ENCODE results near the gene GSDMA.

The GSDMA gene

DNA sequence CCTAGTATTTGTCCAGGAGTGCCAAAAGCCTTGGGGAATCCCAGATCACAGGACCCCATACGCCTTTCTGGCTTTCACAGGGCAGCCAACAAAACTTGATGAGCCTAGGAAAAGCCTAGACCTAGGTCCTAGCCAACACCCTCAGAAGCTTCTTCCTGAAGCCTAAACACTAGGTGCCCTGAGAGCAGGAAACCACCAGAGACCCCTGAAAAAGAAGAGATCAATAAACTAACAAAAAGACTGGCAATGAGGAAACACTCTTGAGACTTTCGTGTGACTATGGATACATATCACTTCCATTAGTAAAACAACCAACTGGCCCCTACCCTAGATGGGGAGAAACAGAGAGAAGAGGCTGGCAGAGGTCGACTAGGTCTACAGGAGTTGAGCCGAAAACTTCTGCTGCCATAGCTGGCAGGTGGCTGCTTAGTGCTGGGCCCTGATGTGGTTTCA is 36.6 kb upstream of the GSDMA start:
- Mint-ChIP-seq H3K27me3 (no peaks in the 10 kb centered on the region), H3K4me3 (peak overlapping the region; percentile 86), H3K36me3 (ENCODE audit: low read depth) (peaks cover 61% of the 10 kb centered on the region), H3K27ac (peak overlapping the region; percentile 93), H3K9me3 (no peaks in the 10 kb centered on the region), H3K4me1 (ENCODE audit: low read depth) (peaks cover 74% of the 10 kb centered on the region)
- DNase-seq: no peak

DNA sequence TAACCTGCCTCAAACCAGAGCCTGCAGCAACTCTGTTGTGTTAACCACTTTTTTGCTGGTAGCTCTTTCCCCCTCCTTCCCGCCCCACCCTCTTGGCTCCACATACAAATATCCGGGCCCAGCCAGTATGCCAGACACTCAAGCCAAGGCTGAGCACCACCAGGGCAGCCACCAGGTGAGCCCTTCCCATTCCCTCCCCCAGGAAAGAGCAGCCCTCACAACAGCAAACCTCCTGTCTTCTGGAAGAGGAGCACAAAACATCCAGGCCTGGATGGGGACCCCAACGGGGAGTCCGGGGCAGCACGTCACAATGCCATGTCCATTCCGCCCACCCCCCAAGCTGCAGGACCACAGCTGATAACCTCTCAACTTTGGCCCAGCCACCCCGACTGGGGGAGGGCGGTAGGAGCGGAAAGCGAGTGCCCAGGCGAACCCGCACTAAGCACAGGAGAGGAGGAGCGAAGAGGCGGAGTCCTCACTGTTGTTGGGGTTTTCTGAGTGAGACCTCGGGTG is 36.2 kb upstream of the GSDMA start:
- peaks cover 56% of the 10 kb centered on the region for H3K36me3 Mint-ChIP-seq (ENCODE audit: low read depth)
- H3K9me3 Mint-ChIP-seq: no peaks in the 10 kb centered on the region
- peak overlapping the region; percentile 93 for H3K27ac Mint-ChIP-seq
- DNase-seq: peak; percentile 71
- H3K4me1 Mint-ChIP-seq (ENCODE audit: low read depth): peaks cover 69% of the 10 kb centered on the region
- H3K4me3 Mint-ChIP-seq: peak overlapping the region; percentile 86
- H3K27me3 Mint-ChIP-seq: no peaks in the 10 kb centered on the region

DNA sequence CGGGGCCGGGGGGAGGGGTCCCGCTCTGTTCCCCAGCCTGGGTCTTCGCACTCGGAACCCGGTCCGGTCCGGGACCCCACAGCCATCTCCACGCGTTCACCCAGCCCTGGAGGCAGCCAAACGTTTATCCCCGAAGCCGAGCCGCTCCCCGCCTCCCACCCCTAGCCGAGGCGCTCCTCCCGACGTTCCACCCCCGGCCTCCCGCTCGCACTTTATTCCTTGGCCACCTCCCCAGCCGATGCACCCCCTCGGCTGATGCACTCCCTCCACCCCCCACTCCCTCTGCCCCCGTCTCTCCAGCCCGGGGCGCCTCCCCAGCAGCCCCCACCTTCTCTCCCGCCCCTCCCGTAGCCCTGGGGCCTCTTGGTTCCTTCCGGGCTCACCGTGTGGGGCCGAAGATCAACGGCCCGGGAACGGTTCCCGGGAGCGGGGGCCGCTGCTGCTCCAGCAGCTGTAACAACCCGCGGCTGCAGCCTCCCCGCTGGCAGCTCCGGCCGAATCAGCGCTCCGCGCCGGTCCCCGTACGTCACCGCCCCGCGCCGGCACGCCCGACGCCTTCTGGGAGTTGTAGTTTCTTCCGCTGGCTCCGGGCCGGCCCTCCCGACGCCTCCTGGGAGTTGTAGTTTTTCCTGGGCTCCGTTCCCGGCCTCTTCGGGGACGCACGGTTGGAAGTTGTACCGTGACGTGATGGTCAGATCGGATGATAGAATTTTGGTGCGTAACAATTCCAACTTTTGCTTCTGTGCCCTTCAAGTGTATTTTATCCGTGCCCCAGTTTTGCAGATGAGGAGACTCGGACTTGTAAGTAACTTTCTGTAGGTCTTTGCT is 35.5 kb upstream of the GSDMA start, which contains the start of the genes LRRC3C and ORMDL3:
LRRC3C (plus strand) TSS at position 632 of the 828 bp plus-strand sequence. CDS start 13,792 bp downstream, outside the sequence.
ORMDL3 (minus strand) TSS at position 501 of the 828 bp plus-strand sequence. CDS start 3,398 bp downstream, outside the sequence.
- Mint-ChIP-seq H3K27ac (peak within 1 kb of the TSS; percentile 93), H3K9me3 (no peaks in the 10 kb centered on the region), H3K36me3 (ENCODE audit: low read depth) (peaks cover 49% of the 10 kb centered on the region), H3K4me3 (peak within 1 kb of the TSS; percentile 86), H3K27me3 (no peaks in the 10 kb centered on the region), H3K4me1 (ENCODE audit: low read depth) (peaks cover 63% of the 10 kb centered on the region)
- peak; percentile 96 for DNase-seq

DNA sequence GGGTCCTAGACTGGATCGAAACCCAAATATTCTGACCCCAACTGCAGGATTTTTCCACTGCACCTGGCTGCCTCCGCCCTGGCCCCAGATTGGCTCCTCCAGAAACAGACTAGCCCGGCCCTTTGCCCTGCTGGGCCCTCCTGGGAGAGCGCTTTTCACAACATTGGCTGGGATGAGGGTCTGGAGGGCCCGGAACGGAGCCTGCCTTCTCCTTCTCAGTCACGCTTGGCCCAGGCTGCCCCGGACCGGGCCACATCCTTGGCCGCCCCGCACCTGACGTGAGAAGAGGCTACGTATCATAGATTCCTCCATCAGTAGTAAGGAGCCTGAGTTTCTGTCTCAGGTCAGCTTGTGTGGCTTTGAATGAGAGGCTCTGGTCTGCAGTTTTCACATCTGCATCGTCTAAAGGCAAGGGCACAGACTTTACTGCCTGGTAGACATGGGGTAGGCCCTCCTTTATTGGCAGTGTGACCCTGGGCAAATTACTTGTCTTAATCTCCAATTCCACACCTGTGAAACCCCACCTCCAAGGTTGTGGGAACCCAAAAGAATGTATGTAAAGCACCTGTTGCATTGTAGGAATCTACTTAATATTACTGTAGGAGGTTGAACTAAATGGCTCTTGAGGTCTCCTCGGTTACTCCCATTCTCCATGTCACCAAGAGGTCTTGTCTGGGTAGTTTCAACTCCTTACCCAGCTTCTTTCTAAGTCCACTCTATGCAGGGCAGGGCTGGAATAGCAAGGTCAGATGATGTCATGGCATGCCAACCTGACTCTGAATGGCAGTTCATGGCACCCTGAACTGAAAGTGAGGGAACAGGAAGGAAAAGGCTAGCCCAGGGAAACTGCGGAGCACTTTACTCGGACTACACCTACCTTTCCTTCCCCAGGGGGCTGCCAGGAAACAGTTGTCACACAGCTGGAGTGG is 34.6 kb upstream of the GSDMA start:
- DNase-seq: no peak
- Mint-ChIP-seq H3K27ac (peak overlapping the region; percentile 93), H3K4me1 (ENCODE audit: low read depth) (peaks cover 54% of the 10 kb centered on the region), H3K9me3 (no peaks in the 10 kb centered on the region), H3K4me3 (peak overlapping the region; percentile 86), H3K27me3 (no peaks in the 10 kb centered on the region), H3K36me3 (ENCODE audit: low read depth) (peaks cover 40% of the 10 kb centered on the region)

DNA sequence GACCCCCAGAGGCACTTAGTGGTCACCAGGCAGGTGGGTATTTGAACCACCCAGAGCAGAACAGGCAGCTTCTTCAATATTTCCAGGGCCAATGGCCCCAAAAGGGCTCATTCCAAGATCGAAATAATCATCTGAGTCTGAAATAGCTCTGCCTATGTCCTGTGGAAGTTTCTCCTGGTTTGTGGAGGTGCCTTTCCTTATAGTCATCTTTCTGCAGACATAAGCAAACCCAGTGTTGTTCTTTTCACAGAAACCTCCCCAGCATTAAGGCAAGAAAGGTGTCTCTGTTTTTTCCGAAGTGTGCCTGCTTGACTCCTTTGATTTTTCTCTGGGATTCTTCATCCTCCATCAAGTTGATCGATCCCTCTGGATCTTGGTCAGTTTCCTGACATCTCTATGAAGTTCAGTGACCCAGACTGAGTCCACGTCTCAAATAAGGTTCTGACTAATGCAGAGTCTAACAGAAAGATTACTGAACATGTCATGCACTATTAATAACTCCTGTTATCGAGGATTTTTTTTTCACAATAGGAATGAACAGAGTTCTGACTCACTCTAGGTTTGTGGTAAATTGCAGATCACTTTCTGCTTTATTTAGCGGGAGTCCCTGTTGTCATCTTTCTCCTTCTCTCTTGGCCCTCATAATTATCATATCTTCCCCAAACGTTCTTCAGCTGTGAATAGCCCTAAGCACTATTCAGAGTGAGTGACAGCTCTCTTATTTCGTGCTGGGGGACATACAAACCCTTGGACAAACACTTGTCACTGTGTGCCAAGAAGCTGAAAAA is 33.8 kb upstream of the GSDMA start:
- Mint-ChIP-seq H3K9me3 (no peaks in the 10 kb centered on the region), H3K27me3 (no peaks in the 10 kb centered on the region), H3K27ac (peak overlapping the region; percentile 93), H3K36me3 (ENCODE audit: low read depth) (peaks cover 32% of the 10 kb centered on the region), H3K4me3 (peak overlapping the region; percentile 86), H3K4me1 (ENCODE audit: low read depth) (peaks cover 47% of the 10 kb centered on the region)
- no peak for DNase-seq

DNA sequence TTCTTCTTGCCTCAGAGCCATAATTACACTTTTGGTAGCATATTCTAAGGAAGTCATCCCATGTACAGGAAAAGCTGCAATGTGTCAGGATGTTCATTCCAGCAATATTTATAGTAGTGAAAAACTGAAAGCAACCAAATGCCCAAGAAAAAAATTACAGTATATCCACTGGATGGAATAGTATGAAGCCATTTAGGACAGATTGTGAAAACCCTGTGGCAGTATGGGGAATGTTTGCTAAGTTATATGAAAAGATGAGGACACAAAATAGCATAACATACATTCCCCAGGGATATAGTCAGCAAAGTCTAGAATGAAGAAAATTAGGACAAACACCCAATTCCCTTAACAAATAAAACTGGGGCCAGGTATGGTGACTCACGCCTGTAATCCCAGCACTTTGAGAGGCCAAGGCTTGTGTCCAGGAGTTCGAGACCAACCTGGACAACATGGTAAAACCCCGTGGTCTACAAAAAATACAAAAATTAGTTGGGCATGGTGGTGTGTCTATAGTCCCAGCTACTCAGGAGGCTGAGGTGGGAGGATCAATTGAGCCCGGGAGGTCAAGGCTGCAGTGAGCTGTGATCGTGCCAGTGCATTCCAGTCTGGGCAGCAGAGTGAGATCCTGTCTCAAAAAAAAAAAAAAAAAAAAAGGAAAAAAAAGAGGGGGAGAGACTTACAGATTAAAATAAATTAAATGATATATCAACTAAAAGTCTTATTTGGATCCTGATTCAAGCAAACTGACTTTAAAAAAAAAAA is 33.0 kb upstream of the GSDMA start:
- H3K36me3 Mint-ChIP-seq (ENCODE audit: low read depth): peaks cover 24% of the 10 kb centered on the region
- H3K27me3 Mint-ChIP-seq: no peaks in the 10 kb centered on the region
- no peak overlapping the region for H3K4me3 Mint-ChIP-seq
- peaks cover 39% of the 10 kb centered on the region for H3K4me1 Mint-ChIP-seq (ENCODE audit: low read depth)
- no peak for DNase-seq
- peak overlapping the region; percentile 9 for H3K27ac Mint-ChIP-seq
- no peaks in the 10 kb centered on the region for H3K9me3 Mint-ChIP-seq

DNA sequence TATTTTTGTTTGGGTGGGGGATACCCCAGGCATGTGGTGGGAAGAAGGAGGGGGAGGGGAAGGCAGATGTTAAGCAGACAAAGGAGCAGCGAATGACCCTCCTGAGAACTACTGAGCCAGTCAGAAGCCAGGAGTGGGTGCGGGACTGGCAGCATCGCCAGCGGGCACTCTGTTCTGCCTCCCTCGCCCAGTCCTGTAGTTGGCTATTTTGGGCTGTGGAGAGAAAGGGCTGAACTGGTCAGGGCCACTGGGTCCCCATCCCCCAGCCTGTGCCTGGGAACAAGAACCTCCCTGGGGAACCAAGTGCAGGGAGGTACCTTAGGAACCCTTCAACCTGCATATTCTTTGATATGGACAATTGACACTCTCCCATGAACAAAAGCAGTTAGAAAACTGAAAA is 28.9 kb upstream of the GSDMA start:
- no peak overlapping the region for H3K27ac Mint-ChIP-seq
- H3K36me3 Mint-ChIP-seq (ENCODE audit: low read depth): no peaks in the 10 kb centered on the region
- peaks cover 9% of the 10 kb centered on the region for H3K4me1 Mint-ChIP-seq (ENCODE audit: low read depth)
- no peak for DNase-seq
- no peaks in the 10 kb centered on the region for H3K27me3 Mint-ChIP-seq
- H3K9me3 Mint-ChIP-seq: no peaks in the 10 kb centered on the region
- H3K4me3 Mint-ChIP-seq: no peak overlapping the region

DNA sequence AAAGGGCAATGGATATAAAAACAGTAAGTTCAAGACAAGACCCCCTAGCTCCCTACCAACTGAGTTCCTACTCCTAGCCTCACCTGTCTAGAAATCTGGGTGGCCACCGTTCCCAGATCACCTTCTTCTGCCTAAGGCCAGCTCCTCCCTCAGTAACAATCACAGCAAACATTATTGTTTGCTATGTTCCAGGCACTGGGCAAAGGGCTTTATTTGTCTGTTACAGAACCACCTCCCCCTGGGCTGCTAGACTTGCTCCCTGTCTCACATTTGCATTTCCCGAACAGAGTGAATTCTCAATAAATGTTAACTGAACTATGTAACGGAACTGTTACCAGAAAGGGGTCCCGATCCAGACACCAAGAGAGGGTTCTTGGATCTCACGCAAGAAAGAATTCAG is 28.5 kb upstream of the GSDMA start:
- Mint-ChIP-seq H3K27me3 (no peaks in the 10 kb centered on the region), H3K4me3 (no peak overlapping the region), H3K9me3 (no peaks in the 10 kb centered on the region), H3K36me3 (ENCODE audit: low read depth) (no peaks in the 10 kb centered on the region), H3K27ac (no peak overlapping the region), H3K4me1 (ENCODE audit: low read depth) (peaks cover 9% of the 10 kb centered on the region)
- DNase-seq: no peak

DNA sequence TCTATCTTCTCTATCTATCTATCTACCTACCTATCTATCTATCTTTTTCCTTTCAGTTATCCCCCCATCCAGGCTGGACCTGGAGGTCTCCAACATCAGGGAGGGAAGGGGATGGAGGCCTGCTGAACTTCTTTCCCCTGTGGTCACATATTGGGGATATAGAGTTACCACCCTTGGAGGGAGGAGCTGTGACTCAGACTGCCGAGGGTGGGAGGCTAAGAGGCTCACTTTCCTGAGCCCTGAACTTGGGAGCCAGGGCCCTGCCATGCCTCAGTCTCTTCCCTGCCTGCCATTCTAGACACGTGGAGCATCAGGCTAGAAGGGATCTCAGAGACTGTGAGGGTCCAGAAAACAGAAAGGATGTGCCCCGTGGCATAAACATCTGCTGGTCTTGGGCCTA is 26.9 kb upstream of the GSDMA start:
- no peaks in the 10 kb centered on the region for H3K27me3 Mint-ChIP-seq
- H3K36me3 Mint-ChIP-seq (ENCODE audit: low read depth): no peaks in the 10 kb centered on the region
- peaks cover 16% of the 10 kb centered on the region for H3K4me1 Mint-ChIP-seq (ENCODE audit: low read depth)
- no peaks in the 10 kb centered on the region for H3K9me3 Mint-ChIP-seq
- DNase-seq: no peak
- H3K27ac Mint-ChIP-seq: no peak overlapping the region
- H3K4me3 Mint-ChIP-seq: no peak overlapping the region

DNA sequence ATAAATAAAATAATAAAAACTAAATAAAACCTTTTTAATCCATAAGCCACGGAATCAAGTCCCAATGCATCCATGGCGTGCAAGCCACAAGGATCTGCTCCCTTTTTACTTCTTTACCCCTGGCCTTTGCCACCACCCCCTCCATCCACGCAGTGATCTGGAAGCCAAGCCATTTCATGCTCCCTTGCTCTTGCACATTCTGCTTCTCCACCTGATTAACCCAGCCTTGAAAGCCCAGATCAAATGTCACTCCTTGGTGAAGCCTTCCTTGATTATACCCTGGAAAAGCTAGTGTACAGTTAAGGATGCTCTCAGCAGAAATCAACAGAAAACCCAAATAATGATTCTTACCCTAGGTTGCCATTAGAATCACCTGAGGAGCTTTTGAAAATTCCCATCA is 25.4 kb upstream of the GSDMA start:
- Mint-ChIP-seq H3K27ac (no peak overlapping the region), H3K4me3 (no peak overlapping the region), H3K36me3 (ENCODE audit: low read depth) (no peaks in the 10 kb centered on the region), H3K9me3 (no peaks in the 10 kb centered on the region), H3K4me1 (ENCODE audit: low read depth) (peaks cover 17% of the 10 kb centered on the region), H3K27me3 (no peaks in the 10 kb centered on the region)
- no peak for DNase-seq

DNA sequence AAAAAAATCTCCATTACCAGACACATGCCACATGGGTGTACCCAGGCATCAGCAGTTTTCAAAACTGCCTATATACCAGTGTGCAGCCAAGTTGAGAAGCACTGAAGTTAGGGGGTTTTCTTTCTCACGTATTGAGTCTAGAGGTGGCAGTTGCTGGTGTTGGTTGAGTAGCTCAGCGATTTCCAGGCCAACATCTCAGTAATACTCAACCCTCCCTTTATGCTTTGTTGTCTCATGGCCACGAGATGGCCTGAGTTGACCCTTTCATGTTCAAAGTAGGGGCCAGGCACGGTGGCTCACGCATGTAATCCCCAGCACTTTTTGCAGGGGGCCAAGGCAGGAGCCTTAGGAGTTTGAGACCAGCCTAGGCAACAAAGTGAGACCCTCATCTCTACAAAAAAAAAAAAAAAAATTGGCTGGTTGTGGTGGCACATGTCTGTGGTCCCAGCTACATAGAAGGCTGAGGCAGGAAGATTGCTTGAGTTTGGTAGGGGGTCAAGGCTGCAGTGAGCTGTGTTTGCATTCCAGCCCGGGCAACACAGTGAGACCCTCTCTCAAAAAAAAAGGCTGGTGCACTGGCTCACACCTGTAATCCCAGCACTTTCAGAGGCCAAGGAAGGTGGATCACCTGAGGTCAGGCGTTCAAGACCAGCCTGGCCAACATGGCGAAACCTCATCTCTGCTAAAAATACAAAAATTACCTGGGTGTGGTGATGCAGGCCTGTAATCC is 24.5 kb upstream of the GSDMA start:
- H3K27ac Mint-ChIP-seq: no peak overlapping the region
- no peaks in the 10 kb centered on the region for H3K9me3 Mint-ChIP-seq
- H3K4me1 Mint-ChIP-seq (ENCODE audit: low read depth): peaks cover 17% of the 10 kb centered on the region
- no peak for DNase-seq
- H3K36me3 Mint-ChIP-seq (ENCODE audit: low read depth): no peaks in the 10 kb centered on the region
- H3K4me3 Mint-ChIP-seq: no peak overlapping the region
- H3K27me3 Mint-ChIP-seq: no peaks in the 10 kb centered on the region

DNA sequence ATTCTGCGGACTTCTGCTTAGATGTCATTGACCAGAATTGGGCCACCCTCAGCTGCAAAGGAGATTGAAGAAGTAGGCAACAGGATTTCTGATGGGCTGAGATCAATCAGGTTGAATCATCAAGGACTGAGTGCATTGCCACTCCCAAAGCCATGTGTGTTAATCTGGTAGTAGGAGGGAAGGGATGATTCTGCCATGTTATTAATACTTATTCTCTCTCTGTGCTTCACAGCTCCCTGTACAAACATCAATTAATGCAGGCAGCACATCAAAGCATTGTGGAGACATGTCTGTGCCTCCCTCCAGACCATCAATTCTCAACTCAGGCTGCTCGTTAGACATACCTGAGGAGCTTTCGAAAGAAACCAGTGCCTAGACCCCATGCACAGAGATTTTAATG is 23.7 kb upstream of the GSDMA start:
- no peak for DNase-seq
- H3K9me3 Mint-ChIP-seq: no peaks in the 10 kb centered on the region
- H3K27ac Mint-ChIP-seq: peak overlapping the region; percentile 51
- H3K27me3 Mint-ChIP-seq: no peaks in the 10 kb centered on the region
- H3K36me3 Mint-ChIP-seq (ENCODE audit: low read depth): no peaks in the 10 kb centered on the region
- H3K4me3 Mint-ChIP-seq: no peak overlapping the region
- H3K4me1 Mint-ChIP-seq (ENCODE audit: low read depth): peaks cover 17% of the 10 kb centered on the region

Measured in activated T-cell treated with anti-CD3 and anti-CD28 coated beads, Interleukin-2, amount 50 U/mL, for 24 hours (primary cell).